H9 (cell line): Measurements from ENCODE around the gene RPL14. TPM values are rescaled to one million over a fixed set of nuclear protein-coding genes. Genes with fewer than 3 reads are reported as not detected.

Source experiments
- DNase-seq: peaks from one replicate; pipeline ENCODE4 v3.0.0-alpha.2; 2017
- H2AFZ ChIP-seq: one replicate; pipeline ENCODE4 v1.6.1; 2013; ENCODE audit warnings: mild to moderate bottlenecking, low read length, control low read depth, moderate library complexity
- H2AK5ac ChIP-seq: 2 replicates; pipeline ENCODE4 v1.6.1; 2013; ENCODE audit warnings: low read length, control low read depth, mixed read lengths; ENCODE audit not compliant: insufficient read length
- H2BK120ac ChIP-seq: one replicate; pipeline ENCODE4 v1.6.1; 2013; ENCODE audit warnings: low read depth, mild to moderate bottlenecking, low read length, control low read depth, inconsistent platforms; ENCODE audit not compliant: poor library complexity, severe bottlenecking
- H2BK12ac ChIP-seq: 2 replicates; pipeline ENCODE4 v1.6.1; 2013; ENCODE audit warnings: low read length, control low read depth, mixed read lengths, low read depth; ENCODE audit not compliant: insufficient read length
- H2BK15ac ChIP-seq: 2 replicates; pipeline ENCODE4 v1.6.1; 2013; ENCODE audit warnings: low read depth, low read length, control low read depth
- H2BK20ac ChIP-seq: one replicate; pipeline ENCODE4 v1.6.1; 2013; ENCODE audit warnings: low read depth, mild to moderate bottlenecking, low read length, control low read depth, inconsistent platforms; ENCODE audit not compliant: poor library complexity, severe bottlenecking
- H2BK5ac ChIP-seq: 2 replicates; pipeline ENCODE4 v1.6.1; 2013; ENCODE audit warnings: low read length, control low read depth, mixed read lengths; ENCODE audit not compliant: insufficient read length
- H3K14ac ChIP-seq: 2 replicates; pipeline ENCODE4 v1.6.1; 2013; ENCODE audit warnings: low read length, control low read depth; ENCODE audit not compliant: insufficient read depth
- H3K18ac ChIP-seq: 2 replicates; pipeline ENCODE4 v1.6.1; 2013; ENCODE audit warnings: low read depth, mild to moderate bottlenecking, mixed read lengths, low read length, control low read depth; ENCODE audit not compliant: insufficient read length
- H3K23ac ChIP-seq: 2 replicates; pipeline ENCODE4 v1.6.1; 2013; ENCODE audit warnings: low read length, control low read depth, mixed read lengths, low read depth; ENCODE audit not compliant: insufficient read length
- H3K23me2 ChIP-seq: 2 replicates; pipeline ENCODE4 v1.6.1; 2013; ENCODE audit warnings: low read depth, mild to moderate bottlenecking, mixed read lengths, low read length, control low read depth; ENCODE audit not compliant: insufficient read length, poor library complexity, severe bottlenecking
- H3K27ac ChIP-seq: 2 replicates; pipeline ENCODE4 v1.5.1; 2013; ENCODE audit warnings: low read length, control low read depth, mixed read lengths, low read depth; ENCODE audit not compliant: insufficient read length
- H3K27me3 ChIP-seq: 2 replicates; pipeline ENCODE4 v1.6.1; 2013; ENCODE audit warnings: low read length, control low read depth, inconsistent platforms; ENCODE audit not compliant: insufficient read depth
- H3K4ac ChIP-seq: 2 replicates; pipeline ENCODE4 v1.6.1; 2013; ENCODE audit warnings: low read depth, mild to moderate bottlenecking, control low read depth, inconsistent platforms, low read length, moderate library complexity
- H3K4me1 ChIP-seq: 2 replicates; pipeline ENCODE4 v1.6.1; 2013; ENCODE audit warnings: low read length, control low read depth, inconsistent platforms; ENCODE audit not compliant: insufficient read depth
- H3K4me2 ChIP-seq: 2 replicates; pipeline ENCODE4 v1.6.1; 2013; ENCODE audit warnings: low read length, control low read depth, mixed read lengths; ENCODE audit not compliant: insufficient read length, insufficient read depth
- H3K56ac ChIP-seq: 2 replicates; pipeline ENCODE4 v1.6.1; 2013; ENCODE audit warnings: low read depth, mild to moderate bottlenecking, mixed read lengths, low read length, control low read depth; ENCODE audit not compliant: insufficient read length
- H3K79me1 ChIP-seq: 2 replicates; pipeline ENCODE4 v1.6.1; 2013; ENCODE audit warnings: low read depth, mild to moderate bottlenecking, moderate library complexity, low read length, control low read depth, inconsistent platforms; ENCODE audit not compliant: insufficient read depth, poor library complexity, severe bottlenecking
- H3K79me2 ChIP-seq: 2 replicates; pipeline ENCODE4 v1.6.1; 2013; ENCODE audit warnings: low read length, control low read depth, inconsistent platforms; ENCODE audit not compliant: insufficient read depth
- H3K9ac ChIP-seq: 2 replicates; pipeline ENCODE4 v1.6.1; 2013; ENCODE audit warnings: low read length, control low read depth, mixed read lengths; ENCODE audit not compliant: insufficient read length; ENCODE audit errors: extremely low read depth
- H3K9me3 ChIP-seq: one replicate; pipeline ENCODE4 v1.6.1; 2013; ENCODE audit warnings: low read depth, low read length, inconsistent platforms; ENCODE audit not compliant: control insufficient read depth
- H3T11ph ChIP-seq: one replicate; pipeline ENCODE4 v1.6.1; 2013; ENCODE audit warnings: mild to moderate bottlenecking, low read length, control low read depth, inconsistent platforms
- H4K20me1 ChIP-seq: one replicate; pipeline ENCODE4 v1.6.1; 2013; ENCODE audit not compliant: control insufficient read depth, insufficient read length, insufficient read depth
- H4K5ac ChIP-seq: 2 replicates; pipeline ENCODE4 v1.6.1; 2013; ENCODE audit warnings: low read depth, mild to moderate bottlenecking, mixed read lengths, low read length, control low read depth; ENCODE audit not compliant: insufficient read length
- H4K8ac ChIP-seq: replicated peaks from 2 replicates; pipeline ENCODE4 v1.6.1; 2013; ENCODE audit warnings: low read length, control low read depth, mixed read lengths, low read depth; ENCODE audit not compliant: insufficient read length
- H4K91ac ChIP-seq: 2 replicates; pipeline ENCODE4 v1.6.1; 2013; ENCODE audit warnings: low read depth, mild to moderate bottlenecking, moderate library complexity, mixed read lengths, low read length, control low read depth; ENCODE audit not compliant: insufficient read length
- H3K27ac Mint-ChIP-seq, 3 experiments: 2 replicates in 2 of 3; 3 replicates in 1 of 3; pipeline ENCODE4 v1.8.0; 2020 to 2021; ENCODE audit warnings: mixed read lengths in 3 of 3, mild to moderate bottlenecking in 1 of 3, moderate library complexity in 1 of 3
- H3K27me3 Mint-ChIP-seq: 2 replicates; pipeline ENCODE4 v1.8.0; 2021; ENCODE audit warnings: low read depth, mild to moderate bottlenecking, moderate library complexity, mixed read lengths
- H3K36me3 Mint-ChIP-seq, 3 experiments: 2 replicates in 2 of 3; 3 replicates in 1 of 3; pipeline ENCODE4 v1.8.0; 2020 to 2021; ENCODE audit warnings: low read depth in 3 of 3, mixed read lengths in 3 of 3; ENCODE audit not compliant: insufficient read depth in 1 of 3
- H3K4me1 Mint-ChIP-seq, 2 experiments: 2 replicates each; pipeline ENCODE4 v1.8.0; 2020; ENCODE audit warnings: mixed read lengths in 2 of 2
- H3K4me3 Mint-ChIP-seq, 2 experiments: 2 replicates in 1 of 2; 3 replicates in 1 of 2; pipeline ENCODE4 v1.8.0; 2020 to 2021; ENCODE audit warnings: mild to moderate bottlenecking in 2 of 2, mixed read lengths in 2 of 2, moderate library complexity in 1 of 2
- H3K9me3 Mint-ChIP-seq, 2 experiments: 2 replicates in 1 of 2; 3 replicates in 1 of 2; pipeline ENCODE4 v1.8.0; 2020; ENCODE audit warnings: mild to moderate bottlenecking in 2 of 2, mixed read lengths in 2 of 2, moderate library complexity in 1 of 2
- WGBS: extraction: QIAGEN DNeasy Blood & Tissue Kit; methylation state at CpG from one replicate; pipeline ENCODE4 v1.1.7; 2013; ENCODE audit warnings: missing lambda C conversion rate, low lambda C conversion rate, mixed read lengths; ENCODE audit not compliant: insufficient read length; ENCODE audit errors: extremely low coverage; 5-methylcytosine and 5-hydroxymethylcytosine counted together
- total RNA-seq: library from RNA; stranded (reverse); gene quantifications from 2 replicates; pipeline ENCODE4 v1.2.1, GENCODE V29; 2021
- TF ChIP-seq, protein P1 (sequence below): fragments of 200-600 bp; sonication (generic); conservative IDR thresholded peaks from 3 replicates; pipeline ENCODE4 v1.8.0; 2021; ENCODE audit warnings: antibody characterized with exemption, mild to moderate bottlenecking

RPL14 gene
- total RNA-seq, 1 experiment from 2014 or later = 2,490 TPM

DNA sequence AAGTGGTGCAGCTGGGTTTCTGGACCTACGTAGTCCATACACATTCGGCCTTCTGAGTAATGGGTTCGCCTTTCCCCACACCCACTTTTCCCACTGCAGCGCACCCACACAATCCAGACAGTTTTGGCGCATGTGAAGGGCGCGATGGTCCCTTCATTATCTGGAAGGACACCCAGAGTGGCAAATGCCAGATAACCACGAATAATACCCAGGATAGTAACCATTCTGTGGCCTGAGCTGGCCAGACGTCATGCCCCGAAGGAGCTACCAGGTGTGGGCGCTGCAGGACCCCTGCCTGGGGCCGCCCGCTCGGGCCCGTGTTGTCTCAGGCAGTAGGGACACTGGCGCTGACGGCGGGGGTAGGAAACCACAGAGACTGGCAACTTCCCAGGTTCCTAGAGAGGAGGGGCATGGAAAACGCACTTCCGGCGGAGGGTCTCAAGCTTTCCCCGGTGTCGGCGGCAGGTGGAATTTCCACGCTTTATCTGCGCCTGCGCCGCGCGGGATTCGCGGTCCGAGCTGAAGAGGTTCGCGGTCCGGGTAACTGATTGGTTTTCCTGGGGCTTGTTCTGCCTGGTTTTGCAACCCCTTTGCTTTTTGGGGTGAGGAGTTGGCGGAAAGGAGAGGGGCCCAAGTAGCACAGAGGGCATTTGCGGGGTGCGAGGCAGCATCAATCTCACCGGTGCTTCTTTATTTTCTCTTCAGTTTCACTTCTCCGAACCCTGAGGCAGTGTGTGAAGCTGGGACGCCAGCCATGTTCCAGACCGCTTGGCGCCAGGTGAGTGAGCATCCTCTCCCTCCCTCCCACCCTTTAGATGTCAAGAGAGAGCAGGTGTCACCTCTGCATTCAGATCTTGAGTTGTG lies 48.7 kb downstream of the RPL14 start, which contains the start of gene ZNF620:
Gene ZNF620 (plus strand): TSS at position 441 of the 864 bp plus-strand sequence. CDS start 314 bp downstream, at position 755.
- Histone ChIP-seq H2BK15ac (no peak within 1 kb of the TSS), H4K91ac (no peak within 1 kb of the TSS), H3K14ac (peak within 1 kb of the TSS; percentile 84; the same call in 1 of the 2 replicates), H3K9me3 (no peaks in the 10 kb centered on the region), H2BK5ac (no peak within 1 kb of the TSS), H3K23ac (no peak within 1 kb of the TSS), H2AK5ac (no peak within 1 kb of the TSS), H3K79me1 (no peaks in the 10 kb centered on the region), H4K8ac (no peak within 1 kb of the TSS), H2BK12ac (no peak within 1 kb of the TSS), H2BK120ac (no peak within 1 kb of the TSS), H3K27ac (no peak within 1 kb of the TSS), H3K27me3 (no peaks in the 10 kb centered on the region), H3K18ac (peak within 1 kb of the TSS; percentile 52), H3K79me2 (peaks cover 2% of the 10 kb centered on the region; the same call in 1 of the 2 replicates), H2BK20ac (no peak within 1 kb of the TSS), H3K4ac (no peak within 1 kb of the TSS), H3K4me2 (peak within 1 kb of the TSS; percentile 85), H3K4me1 (no peaks in the 10 kb centered on the region), H3T11ph (no peak within 1 kb of the TSS), H4K5ac (no peak within 1 kb of the TSS), H3K9ac (peak within 1 kb of the TSS; percentile 88), H2AFZ (peak within 1 kb of the TSS; percentile 63), H3K56ac (no peak within 1 kb of the TSS), H4K20me1 (no peaks in the 10 kb centered on the region), H3K23me2 (peaks cover 4% of the 10 kb centered on the region)
- peak within 1 kb of the TSS; percentile 97 to 99 for H3K4me3 Mint-ChIP-seq
- peaks cover 0 to 2% of the 10 kb centered on the region in 2 experiments; a peak in 1 of 5 replicates for H3K9me3 Mint-ChIP-seq
- TF ChIP-seq, protein P1, sequence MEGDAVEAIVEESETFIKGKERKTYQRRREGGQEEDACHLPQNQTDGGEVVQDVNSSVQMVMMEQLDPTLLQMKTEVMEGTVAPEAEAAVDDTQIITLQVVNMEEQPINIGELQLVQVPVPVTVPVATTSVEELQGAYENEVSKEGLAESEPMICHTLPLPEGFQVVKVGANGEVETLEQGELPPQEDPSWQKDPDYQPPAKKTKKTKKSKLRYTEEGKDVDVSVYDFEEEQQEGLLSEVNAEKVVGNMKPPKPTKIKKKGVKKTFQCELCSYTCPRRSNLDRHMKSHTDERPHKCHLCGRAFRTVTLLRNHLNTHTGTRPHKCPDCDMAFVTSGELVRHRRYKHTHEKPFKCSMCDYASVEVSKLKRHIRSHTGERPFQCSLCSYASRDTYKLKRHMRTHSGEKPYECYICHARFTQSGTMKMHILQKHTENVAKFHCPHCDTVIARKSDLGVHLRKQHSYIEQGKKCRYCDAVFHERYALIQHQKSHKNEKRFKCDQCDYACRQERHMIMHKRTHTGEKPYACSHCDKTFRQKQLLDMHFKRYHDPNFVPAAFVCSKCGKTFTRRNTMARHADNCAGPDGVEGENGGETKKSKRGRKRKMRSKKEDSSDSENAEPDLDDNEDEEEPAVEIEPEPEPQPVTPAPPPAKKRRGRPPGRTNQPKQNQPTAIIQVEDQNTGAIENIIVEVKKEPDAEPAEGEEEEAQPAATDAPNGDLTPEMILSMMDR = peak; percentile 58
- H3K27ac Mint-ChIP-seq = peak within 1 kb of the TSS; percentile 94 to 98 (median 97)
- H3K4me1 Mint-ChIP-seq = peaks cover 10 to 14% of the 10 kb centered on the region in 2 experiments
- WGBS = no CpG with 5 or more reads among the region's 44 CpGs
- peaks cover 14 to 35% (median 33%) of the 10 kb centered on the region in 3 experiments; a peak in 6 of 7 replicates for H3K36me3 Mint-ChIP-seq
- peak; percentile 93 for DNase-seq
- H3K27me3 Mint-ChIP-seq = no peaks in the 10 kb centered on the region
